Loucy (cell line): ENCODE data around the gene TACR1.

Experiments used
- H2AFZ ChIP-seq: fragments of 200-600 bp; sonication (generic); 2 replicates; pipeline ENCODE4 v1.6.0; 2016; ENCODE audit warnings: antibody characterized with exemption, mild to moderate bottlenecking, low read length, moderate library complexity
- H3F3A ChIP-seq: fragments of 200-600 bp; 2 replicates; pipeline ENCODE4 v1.6.0; 2016; ENCODE audit warnings: antibody characterized with exemption, low read depth, mild to moderate bottlenecking
- H3K27me3 ChIP-seq: fragments of 200-600 bp; sonication (generic); 2 replicates; pipeline ENCODE4 v1.6.1; 2014; ENCODE audit warnings: low read length, mild to moderate bottlenecking; ENCODE audit not compliant: insufficient read depth, poor library complexity, severe bottlenecking
- H3K36me3 ChIP-seq: fragments of 200-600 bp; sonication (generic); 2 replicates; pipeline ENCODE4 v1.6.1; 2016; ENCODE audit warnings: low read length; ENCODE audit not compliant: insufficient read depth
- H3K4me1 ChIP-seq: fragments of 200-600 bp; sonication (generic); 2 replicates; pipeline ENCODE4 v1.5.1; 2014; ENCODE audit warnings: low read length, mild to moderate bottlenecking; ENCODE audit not compliant: insufficient read depth, poor library complexity, severe bottlenecking
- H3K4me2 ChIP-seq: fragments of 200-600 bp; sonication (generic); 2 replicates; pipeline ENCODE4 v1.6.0; 2014; ENCODE audit warnings: antibody characterized with exemption, low read length, low read depth, mild to moderate bottlenecking; ENCODE audit not compliant: poor library complexity, severe bottlenecking
- H3K4me3 ChIP-seq: fragments of 200-600 bp; sonication (generic); 2 replicates; pipeline ENCODE4 v1.5.1; 2014; ENCODE audit warnings: low read length, mild to moderate bottlenecking, mixed read lengths; ENCODE audit not compliant: poor library complexity, severe bottlenecking
- H3K79me2 ChIP-seq: fragments of 200-600 bp; sonication (generic); 2 replicates; pipeline ENCODE4 v1.6.1; 2014; ENCODE audit warnings: low read length; ENCODE audit not compliant: insufficient read depth
- H3K9ac ChIP-seq: fragments of 200-600 bp; sonication (generic); 2 replicates; pipeline ENCODE4 v1.6.0; 2014; ENCODE audit warnings: mild to moderate bottlenecking, low read depth, low read length, moderate library complexity; ENCODE audit not compliant: poor library complexity, severe bottlenecking
- H3K9me2 ChIP-seq: fragments of 200-600 bp; sonication (generic); replicated peaks from 2 replicates; pipeline ENCODE4 v1.6.1; 2016; ENCODE audit warnings: low read depth, low read length, mixed read lengths
- H3K9me3 ChIP-seq: fragments of 200-600 bp; sonication (generic); 2 replicates; pipeline ENCODE4 v1.6.1; 2014; ENCODE audit warnings: mild to moderate bottlenecking, antibody characterized with exemption, low read length, low read depth; ENCODE audit not compliant: insufficient read depth
- H4K20me1 ChIP-seq: fragments of 200-600 bp; sonication (generic); 2 replicates; pipeline ENCODE4 v1.6.0; 2014; ENCODE audit warnings: antibody characterized with exemption, low read length, mild to moderate bottlenecking; ENCODE audit not compliant: insufficient read depth, poor library complexity, severe bottlenecking
- EZH2phosphoT487 ChIP-seq: fragments of 200-600 bp; IDR thresholded peaks from 2 replicates; pipeline ENCODE4 v1.6.1; 2018; ENCODE audit warnings: antibody characterized with exemption, mild to moderate bottlenecking, moderate library complexity, borderline replicate concordance
- TF ChIP-seq, protein P1 (sequence below): fragments of 200-600 bp; sonication (generic); conservative IDR thresholded peaks from 2 replicates; pipeline ENCODE4 v1.5.1; 2014; ENCODE audit warnings: mild to moderate bottlenecking, antibody characterized with exemption, low read length

The TACR1 gene

DNA sequence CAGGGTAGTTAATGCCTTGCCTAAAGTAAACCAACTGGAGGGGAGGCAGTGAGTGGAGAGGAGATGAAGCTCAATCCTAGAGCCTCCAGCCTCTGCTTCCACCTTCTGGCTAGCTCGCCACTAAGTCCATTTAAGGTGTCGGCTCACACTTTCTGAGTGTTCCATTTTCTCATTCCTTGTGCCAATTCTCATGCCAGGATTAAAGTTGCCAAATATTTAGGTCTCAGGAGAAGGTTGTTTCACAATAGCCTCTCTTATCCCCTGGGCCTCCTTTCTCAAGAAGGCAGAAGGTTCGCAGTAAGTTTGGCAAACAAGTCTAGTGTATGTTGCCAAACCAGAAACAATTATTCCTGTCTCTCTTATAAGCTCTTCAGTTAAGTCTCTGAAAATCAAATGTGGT lies 57.2 kb downstream of the TACR1 start:
- no peaks in the 10 kb centered on the region for H3K79me2 ChIP-seq
- H3K36me3 ChIP-seq = no peaks in the 10 kb centered on the region
- no peaks in the 10 kb centered on the region for H3K9me2 ChIP-seq
- no peak overlapping the region for H2AFZ ChIP-seq
- H3K9me3 ChIP-seq = no peaks in the 10 kb centered on the region
- no peak overlapping the region for H3K4me3 ChIP-seq
- H3K27me3 ChIP-seq = no peaks in the 10 kb centered on the region
- H3K9ac ChIP-seq = no peak overlapping the region
- no peaks in the 10 kb centered on the region for H3F3A ChIP-seq
- no peaks in the 10 kb centered on the region for H4K20me1 ChIP-seq
- H3K4me1 ChIP-seq = no peaks in the 10 kb centered on the region
- no peak for TF ChIP-seq EZH2phosphoT487
- TF ChIP-seq, protein P1, sequence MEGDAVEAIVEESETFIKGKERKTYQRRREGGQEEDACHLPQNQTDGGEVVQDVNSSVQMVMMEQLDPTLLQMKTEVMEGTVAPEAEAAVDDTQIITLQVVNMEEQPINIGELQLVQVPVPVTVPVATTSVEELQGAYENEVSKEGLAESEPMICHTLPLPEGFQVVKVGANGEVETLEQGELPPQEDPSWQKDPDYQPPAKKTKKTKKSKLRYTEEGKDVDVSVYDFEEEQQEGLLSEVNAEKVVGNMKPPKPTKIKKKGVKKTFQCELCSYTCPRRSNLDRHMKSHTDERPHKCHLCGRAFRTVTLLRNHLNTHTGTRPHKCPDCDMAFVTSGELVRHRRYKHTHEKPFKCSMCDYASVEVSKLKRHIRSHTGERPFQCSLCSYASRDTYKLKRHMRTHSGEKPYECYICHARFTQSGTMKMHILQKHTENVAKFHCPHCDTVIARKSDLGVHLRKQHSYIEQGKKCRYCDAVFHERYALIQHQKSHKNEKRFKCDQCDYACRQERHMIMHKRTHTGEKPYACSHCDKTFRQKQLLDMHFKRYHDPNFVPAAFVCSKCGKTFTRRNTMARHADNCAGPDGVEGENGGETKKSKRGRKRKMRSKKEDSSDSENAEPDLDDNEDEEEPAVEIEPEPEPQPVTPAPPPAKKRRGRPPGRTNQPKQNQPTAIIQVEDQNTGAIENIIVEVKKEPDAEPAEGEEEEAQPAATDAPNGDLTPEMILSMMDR = no peak
- no peak overlapping the region for H3K4me2 ChIP-seq

DNA sequence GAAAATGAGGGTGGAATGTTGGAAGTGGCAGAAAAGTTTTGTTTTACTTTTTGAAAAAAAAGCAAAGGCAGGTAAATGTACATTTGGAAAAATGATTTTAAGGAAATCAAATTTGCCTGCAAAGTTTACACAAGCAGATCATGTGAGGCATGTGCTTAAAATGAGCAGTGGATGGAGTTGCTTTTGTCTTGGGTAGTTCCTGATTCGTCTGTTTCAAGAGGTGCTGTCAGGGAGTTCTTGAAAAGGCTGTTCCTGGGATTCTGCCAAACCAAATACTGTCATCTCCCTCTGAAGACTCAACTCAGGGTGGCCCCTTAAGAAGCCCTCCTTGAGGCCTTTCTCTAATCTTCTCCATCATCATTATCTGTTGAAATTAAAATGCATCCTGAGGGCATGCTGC lies 59.0 kb downstream of the TACR1 start:
- Histone ChIP-seq H3K4me3 (no peak overlapping the region), H3F3A (no peaks in the 10 kb centered on the region), H3K9me3 (no peaks in the 10 kb centered on the region), H3K79me2 (no peaks in the 10 kb centered on the region), H3K9ac (no peak overlapping the region), H3K36me3 (no peaks in the 10 kb centered on the region), H2AFZ (no peak overlapping the region), H3K4me1 (no peaks in the 10 kb centered on the region), H3K27me3 (no peaks in the 10 kb centered on the region), H3K9me2 (no peaks in the 10 kb centered on the region), H4K20me1 (no peaks in the 10 kb centered on the region), H3K4me2 (no peak overlapping the region)
- TF ChIP-seq, protein P1 = no peak
- no peak for TF ChIP-seq EZH2phosphoT487

DNA sequence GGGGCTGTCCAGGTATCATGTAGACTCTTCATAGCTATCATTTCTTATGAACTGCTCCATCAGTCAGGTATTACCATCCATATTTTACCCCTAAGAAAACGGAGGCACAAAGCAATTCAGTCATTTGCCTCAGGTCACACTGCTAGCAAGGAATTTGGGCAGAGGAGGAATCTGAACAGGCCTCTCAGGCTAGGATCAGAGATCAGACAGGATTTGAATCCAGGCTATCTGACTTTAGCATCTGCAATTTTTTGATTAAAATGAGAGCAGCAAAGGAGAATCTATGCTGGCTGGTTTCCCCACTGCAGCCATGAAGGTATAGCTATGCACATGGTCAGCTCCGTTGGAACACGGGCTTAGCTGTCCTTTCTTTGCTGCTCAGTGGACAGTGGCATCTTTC lies 60.1 kb downstream of the TACR1 start:
- Histone ChIP-seq H3K36me3 (no peaks in the 10 kb centered on the region), H2AFZ (no peak overlapping the region), H3K27me3 (no peaks in the 10 kb centered on the region), H3K79me2 (no peaks in the 10 kb centered on the region), H3K9ac (no peak overlapping the region), H3K9me3 (no peaks in the 10 kb centered on the region), H3F3A (no peaks in the 10 kb centered on the region), H3K9me2 (no peaks in the 10 kb centered on the region), H3K4me3 (no peak overlapping the region), H4K20me1 (no peaks in the 10 kb centered on the region), H3K4me1 (no peaks in the 10 kb centered on the region), H3K4me2 (no peak overlapping the region)
- TF ChIP-seq, protein P1 = no peak
- TF ChIP-seq EZH2phosphoT487 = no peak
